Colon (tissue), 2 donors: ENCODE measurements around the gene ITGA2.

Experiments
- FAIRE-seq: peaks from 2 replicates; lab custom pipeline; 2012; peaks lifted over from hg19 to GRCh38; lab: Jason Lieb, UNC
- donor health status: control.
- donor health status: control.

The ITGA2 gene

GRCh38 chr5:52988335-52989024 lies 672 bp upstream of the ITGA2 start:
- no peak for FAIRE-seq

GRCh38 chr5:52989781-52990527 lies 802 bp downstream of the ITGA2 start:
- no peak for FAIRE-seq

GRCh38 chr5:52990528-52990925 lies 1.4 kb downstream of the ITGA2 start:
- no peak for FAIRE-seq

- FAIRE-seq, result no peak
These were observed 4.2 kb downstream of the ITGA2 start for GRCh38 chr5:52993367-52993766.

GRCh38 chr5:52994266-52994665 lies 5.1 kb downstream of the ITGA2 start:
- no peak for FAIRE-seq

GRCh38 chr5:52995095-52995494 lies 5.9 kb downstream of the ITGA2 start:
- FAIRE-seq, result no peak

GRCh38 chr5:52995914-52996313 lies 6.8 kb downstream of the ITGA2 start:
- no peak for FAIRE-seq

GRCh38 chr5:52996979-52997378 lies 7.8 kb downstream of the ITGA2 start:
- no peak for FAIRE-seq

GRCh38 chr5:52997424-52997823 lies 8.3 kb downstream of the ITGA2 start:
- no peak for FAIRE-seq

- no peak for FAIRE-seq
These were observed 9.6 kb downstream of the ITGA2 start for GRCh38 chr5:52998552-52999313.

- FAIRE-seq, result no peak
These were observed 10.3 kb downstream of the ITGA2 start for GRCh38 chr5:52999344-52999949.

- no peak for FAIRE-seq
These were observed 12.4 kb downstream of the ITGA2 start for GRCh38 chr5:53001541-53001940.

GRCh38 chr5:53002491-53002890 lies 13.3 kb downstream of the ITGA2 start:
- no peak for FAIRE-seq

GRCh38 chr5:53003144-53003543 lies 14.0 kb downstream of the ITGA2 start:
- FAIRE-seq, result no peak

- FAIRE-seq, result no peak
These were observed 18.0 kb downstream of the ITGA2 start for GRCh38 chr5:53006911-53007890.

- no peak for FAIRE-seq
These were observed 19.6 kb downstream of the ITGA2 start for GRCh38 chr5:53008751-53009150.

- FAIRE-seq, result no peak
These were observed 20.7 kb downstream of the ITGA2 start for GRCh38 chr5:53009816-53010215.

GRCh38 chr5:53010814-53011213 lies 21.7 kb downstream of the ITGA2 start:
- no peak for FAIRE-seq

- FAIRE-seq, result no peak
These were observed 22.1 kb downstream of the ITGA2 start for GRCh38 chr5:53011233-53011632.

GRCh38 chr5:53013857-53014256 lies 24.7 kb downstream of the ITGA2 start:
- FAIRE-seq, result no peak

GRCh38 chr5:53017383-53017782 lies 28.2 kb downstream of the ITGA2 start:
- no peak for FAIRE-seq
